HEK293 (cell line): Measurements from ENCODE around the gene CXXC5.

ENCODE experiments used
- CTCF ChIP-seq: fragments of 450-650 bp; formaldehyde crosslinking; IDR thresholded peaks from 2 replicates; pipeline ENCODE4 v1.5.1; 2016; ENCODE audit warnings: missing biosample characterization, missing genetic modification characterization
- HOXA7 ChIP-seq: sonication (generic); formaldehyde crosslinking; IDR thresholded peaks from 2 replicates; pipeline ENCODE4 v1.8.1; 2022; ENCODE audit warnings: missing genetic modification reagents, borderline replicate concordance
- ZBTB11 ChIP-seq: fragments of 450-650 bp; formaldehyde crosslinking; conservative IDR thresholded peaks from 2 replicates; pipeline ENCODE4 v1.5.1; 2016; ENCODE audit warnings: low read depth, missing biosample characterization, missing genetic modification characterization
- ZNF274 ChIP-seq, 2 experiments: fragments of 200-500 bp in 1 of 2; fragments of 450-650 bp in 1 of 2; sonication (Bioruptor generic) in 1 of 2; formaldehyde crosslinking in 1 of 2; IDR thresholded peaks; 2 replicates each; pipeline versions ENCODE4 v1.5.1 to v1.6.1; 2014 to 2016; ENCODE audit warnings: borderline replicate concordance in 1 of 2, inconsistent platforms in 1 of 2, low read length in 1 of 2, missing biosample characterization in 1 of 2, missing genetic modification characterization in 1 of 2
- ZNF280C ChIP-seq: fragments of 450-650 bp; formaldehyde crosslinking; IDR thresholded peaks from 2 replicates; pipeline ENCODE4 v1.5.1; 2016; ENCODE audit warnings: missing biosample characterization, missing genetic modification characterization
- ZNF654 ChIP-seq: fragments of 450-650 bp; formaldehyde crosslinking; IDR thresholded peaks from 2 replicates; pipeline ENCODE4 v1.5.1; 2016; ENCODE audit warnings: low read depth, missing biosample characterization, missing genetic modification characterization

- TF ChIP-seq ZNF274 (IDR thresholded peaks at IDR 0.05; ENCODE audit: low read length), result no peak
- no peak for TF ChIP-seq ZNF274 (tag by site-specific recombination; IDR thresholded peaks at IDR 0.05; ENCODE audit: borderline replicate concordance)
- no peak for TF ChIP-seq ZNF280C (tag by site-specific recombination)
- TF ChIP-seq CTCF, result no peak
- TF ChIP-seq ZNF654 (tag by site-specific recombination), result no peak
- TF ChIP-seq ZBTB11 (tag by site-specific recombination), result no peak
- TF ChIP-seq HOXA7 (CRISPR knock-in tag), result no peak
Observed at GRCh38 chr5:139711906-139712224, 63.7 kb downstream of the CXXC5 start.
